GM19372 (cell line): ENCODE results near the gene KCNK3.

Source experiments
- ATAC-seq: cut with Tn5 transposase; IDR thresholded peaks from one replicate; pipeline ENCODE4 v1.9.1; 2021; ENCODE audit warnings: mild to moderate bottlenecking, low read depth, moderate library complexity; ENCODE audit not compliant: unreplicated experiment

Gene KCNK3

DNA sequence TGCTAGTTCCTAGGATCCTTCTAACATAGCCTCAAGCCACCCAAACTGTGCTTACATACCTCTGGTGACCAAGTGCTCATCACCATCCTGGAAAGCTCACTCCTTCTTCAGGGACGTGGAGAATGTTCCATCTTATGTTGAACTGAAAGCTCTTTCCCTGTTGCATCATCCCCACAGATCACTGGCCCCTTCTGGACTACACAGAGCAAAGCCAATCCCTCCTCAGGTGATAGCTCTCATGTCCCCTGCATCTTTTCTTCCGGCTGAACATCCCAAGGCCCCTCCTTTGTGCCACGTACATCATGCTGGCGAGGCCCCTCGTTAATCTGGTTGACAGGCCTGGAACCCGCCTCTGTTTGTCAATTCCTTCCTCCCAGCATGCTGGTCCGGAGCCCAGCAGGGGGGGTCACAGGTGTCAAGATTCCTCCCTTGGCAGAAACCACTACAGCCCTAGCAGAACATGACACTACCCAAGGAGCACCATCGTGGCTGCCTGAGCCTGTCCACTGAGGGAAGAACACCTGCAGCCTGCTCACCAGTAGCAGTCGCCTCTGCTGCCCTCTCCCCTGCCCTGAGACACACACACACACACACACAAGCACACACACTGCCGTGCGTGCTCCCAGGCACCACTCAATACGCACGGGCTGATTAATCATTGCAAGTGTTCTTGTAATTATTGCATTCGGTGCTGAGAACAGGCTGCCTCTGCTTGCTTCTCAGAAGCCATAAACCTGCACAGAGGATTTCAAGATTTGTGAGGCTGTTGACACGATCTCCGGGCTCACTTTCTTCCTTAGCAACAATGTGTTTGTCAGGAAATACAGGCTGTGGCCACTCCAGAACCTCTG, 6.3 kb upstream of the KCNK3 start:
- ATAC-seq, result no peak

GRCh38 chr2:26687328-26687727, 5.2 kb upstream of the KCNK3 start:
- ATAC-seq, result no peak

DNA sequence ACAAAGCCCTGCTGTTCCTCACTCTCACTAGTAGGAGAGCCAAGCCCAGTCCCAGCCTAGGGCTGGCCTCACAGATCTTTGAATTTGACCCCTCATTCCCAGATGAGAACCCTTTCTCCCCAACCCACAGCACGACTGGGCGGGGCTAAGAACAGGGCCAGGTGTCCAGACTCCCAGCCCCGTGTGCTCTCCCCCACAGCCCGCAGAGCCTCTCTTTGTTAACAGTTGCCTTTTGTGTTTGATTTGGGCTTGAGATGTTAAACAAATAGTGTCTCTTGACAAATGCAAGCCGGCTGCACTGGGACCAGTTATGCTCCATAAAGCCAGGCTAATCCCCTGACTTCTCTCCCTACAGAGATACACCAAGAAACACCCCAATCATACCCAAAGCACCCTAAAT, 4.7 kb upstream of the KCNK3 start:
- no peak for ATAC-seq

DNA sequence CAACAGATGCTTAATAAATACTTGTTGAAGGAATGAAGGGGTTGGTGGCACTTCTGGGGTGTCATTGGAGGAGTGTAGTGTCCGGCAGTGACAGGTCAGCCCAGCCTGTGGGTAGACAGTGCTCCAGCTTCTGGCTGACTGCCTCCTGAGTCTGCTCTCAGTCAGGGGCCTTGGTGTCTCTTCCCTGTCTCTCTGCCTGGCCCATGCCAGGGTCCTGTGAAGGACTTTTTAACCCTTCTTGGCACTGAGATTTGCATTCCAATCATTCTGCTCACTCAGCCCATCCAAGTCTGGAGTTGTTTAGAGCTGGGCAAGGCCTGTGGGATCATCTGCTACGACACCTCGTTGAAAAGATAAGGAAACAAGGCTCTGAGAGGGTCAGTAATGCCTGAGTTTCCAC, 1.4 kb upstream of the KCNK3 start:
- no peak for ATAC-seq

DNA sequence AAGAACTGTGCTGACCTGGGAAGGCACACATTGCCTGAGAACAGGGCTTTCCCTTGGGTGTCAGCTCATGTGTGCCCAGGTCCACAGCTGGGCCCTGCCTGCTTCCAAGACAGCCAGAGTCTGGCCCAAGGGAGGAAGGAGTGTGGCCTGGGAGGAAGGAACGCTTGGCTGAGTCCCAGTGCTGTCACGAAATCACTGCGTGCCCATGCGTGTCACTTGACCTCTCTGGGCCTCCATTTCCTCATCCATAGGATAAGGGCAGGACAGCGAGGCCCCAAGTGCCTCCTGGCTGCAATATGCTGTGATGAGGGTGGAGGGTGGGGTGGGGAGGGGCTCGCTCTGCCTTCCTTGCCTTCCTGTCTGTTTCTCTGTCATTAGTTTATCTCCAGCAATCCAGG, 642 bp upstream of the KCNK3 start:
- no peak for ATAC-seq

DNA sequence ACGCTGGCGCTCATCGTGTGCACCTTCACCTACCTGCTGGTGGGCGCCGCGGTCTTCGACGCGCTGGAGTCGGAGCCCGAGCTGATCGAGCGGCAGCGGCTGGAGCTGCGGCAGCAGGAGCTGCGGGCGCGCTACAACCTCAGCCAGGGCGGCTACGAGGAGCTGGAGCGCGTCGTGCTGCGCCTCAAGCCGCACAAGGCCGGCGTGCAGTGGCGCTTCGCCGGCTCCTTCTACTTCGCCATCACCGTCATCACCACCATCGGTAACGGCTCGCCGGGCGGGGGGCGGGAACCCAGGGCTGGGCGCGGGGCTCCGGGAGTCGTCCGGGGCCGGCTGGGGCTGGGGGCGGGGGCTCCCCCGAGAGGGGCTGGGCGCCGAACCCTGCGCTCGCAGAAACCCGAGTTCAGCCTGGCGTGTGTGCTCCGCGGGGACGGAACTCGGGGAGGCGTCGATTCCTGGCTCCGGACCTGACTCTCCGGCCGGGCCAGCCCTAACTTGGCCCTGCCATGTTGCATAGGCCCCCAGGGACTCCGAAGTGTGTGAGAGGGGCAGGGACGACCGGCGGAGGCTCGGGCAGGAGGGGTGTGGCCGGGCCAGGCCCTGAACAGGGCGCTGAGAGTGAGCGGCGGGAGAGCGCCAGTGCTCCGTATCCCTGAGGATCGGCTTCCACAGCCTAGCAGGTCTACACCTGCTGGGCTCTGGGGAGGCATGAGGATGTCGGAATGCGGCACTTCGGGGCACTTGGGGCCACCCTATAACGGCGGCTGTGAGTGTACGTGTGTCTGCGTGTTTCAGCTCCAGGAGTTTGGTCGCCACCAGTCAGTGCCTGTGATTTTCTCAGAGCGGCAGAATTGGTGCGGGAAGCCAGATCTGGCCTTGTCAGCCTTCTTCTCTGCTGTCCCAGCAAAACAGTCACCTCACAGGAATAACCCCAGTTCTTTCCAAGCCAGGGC, 651 bp downstream of the KCNK3 start:
- no peak for ATAC-seq

GRCh38 chr2:26694001-26694400, 1.5 kb downstream of the KCNK3 start:
- no peak for ATAC-seq

DNA sequence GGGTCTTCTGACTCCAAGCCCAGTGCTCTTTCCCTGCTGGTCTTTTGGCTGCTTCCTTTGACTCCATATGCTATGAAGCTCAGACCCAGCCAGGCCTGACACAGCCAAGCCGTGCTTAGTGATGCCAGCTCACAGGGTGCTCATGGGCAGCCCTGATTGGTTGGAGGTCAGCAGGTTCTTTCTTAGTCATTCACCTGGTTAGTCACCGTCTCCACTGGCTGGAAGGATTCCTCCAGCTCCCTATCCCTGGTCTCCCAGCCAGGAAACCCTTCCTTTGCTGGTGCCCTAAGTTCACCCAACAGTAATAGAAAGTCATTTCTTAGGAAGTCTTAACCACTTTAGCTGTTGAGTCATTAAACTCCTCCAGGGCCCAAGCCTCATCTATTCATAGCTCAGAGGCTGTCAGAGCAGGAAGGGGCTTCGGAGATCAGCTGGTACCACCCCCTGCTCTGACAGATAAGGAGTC, 3.9 kb downstream of the KCNK3 start:
- no peak for ATAC-seq

- no peak for ATAC-seq
Measured at GRCh38 chr2:26697425-26697824, 4.9 kb downstream of the KCNK3 start.

GRCh38 chr2:26699295-26699694, 6.8 kb downstream of the KCNK3 start:
- no peak for ATAC-seq

DNA sequence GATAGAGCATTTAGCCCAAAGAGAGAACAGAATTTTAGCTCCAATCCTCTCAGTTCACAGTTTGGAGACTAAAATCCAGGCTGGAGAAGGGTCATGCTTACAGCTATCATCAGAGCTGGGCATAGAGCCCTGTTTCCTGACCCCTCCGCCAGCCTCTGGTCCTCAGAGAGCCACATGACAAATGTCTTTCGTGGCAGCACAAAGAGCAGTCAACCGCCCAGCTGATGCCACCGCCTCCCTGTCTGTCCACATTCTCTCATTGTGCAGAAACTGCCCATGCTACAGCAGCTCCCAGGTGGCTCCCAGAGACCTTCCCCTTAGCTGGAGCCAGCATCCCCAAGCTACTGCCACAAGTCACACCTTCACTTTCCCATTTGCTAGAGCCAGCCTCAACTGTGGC, 7.6 kb downstream of the KCNK3 start:
- no peak for ATAC-seq

DNA sequence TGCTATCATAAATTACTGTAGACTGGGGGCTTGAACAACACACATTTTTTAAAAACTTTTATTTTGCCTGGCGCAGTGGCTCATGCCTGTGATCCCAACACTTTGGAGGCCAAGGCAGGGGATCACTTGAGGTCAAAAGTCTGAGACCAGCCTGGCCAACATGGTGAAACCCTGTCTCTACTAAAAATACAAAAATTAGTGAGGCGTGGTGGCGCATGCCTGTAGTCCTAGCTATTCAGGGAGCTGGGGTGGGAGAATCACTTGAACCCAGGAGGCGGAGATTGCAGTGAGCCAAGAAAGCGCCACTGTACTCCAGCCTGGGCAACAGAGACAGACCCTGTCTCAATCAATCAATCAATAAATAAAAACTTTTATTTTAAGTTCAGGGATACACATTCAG, 9.1 kb downstream of the KCNK3 start:
- ATAC-seq, result no peak

DNA sequence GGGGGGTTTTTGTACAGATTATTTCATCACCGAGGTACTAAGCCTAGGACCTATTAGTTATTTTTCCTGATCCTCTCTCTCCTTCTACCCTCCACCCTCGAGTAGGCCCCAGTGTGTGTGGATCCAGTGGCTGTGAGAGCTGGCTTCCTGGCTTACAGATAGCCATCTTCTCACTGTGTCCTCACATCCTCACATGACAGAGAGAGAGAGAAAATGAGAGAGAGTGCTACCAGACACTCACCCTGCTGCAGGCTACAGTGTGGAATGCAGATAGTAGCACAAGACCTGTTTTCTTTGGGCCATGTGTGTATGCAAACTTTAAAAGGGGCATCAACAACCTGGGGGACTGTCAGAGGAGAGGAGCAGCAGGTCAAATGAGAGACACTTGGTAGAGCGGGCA, 9.5 kb downstream of the KCNK3 start:
- no peak for ATAC-seq

- ATAC-seq, result no peak
Measured at GRCh38 chr2:26704441-26704977, 12.0 kb downstream of the KCNK3 start.

- no peak for ATAC-seq
Measured at GRCh38 chr2:26705126-26705525, 12.6 kb downstream of the KCNK3 start.

GRCh38 chr2:26706093-26706492, 13.6 kb downstream of the KCNK3 start:
- ATAC-seq, result no peak

- no peak for ATAC-seq
Measured at GRCh38 chr2:26706616-26707473, 14.3 kb downstream of the KCNK3 start.

- ATAC-seq, result no peak
Measured at GRCh38 chr2:26707747-26708146, 15.2 kb downstream of the KCNK3 start.

- no peak for ATAC-seq
Measured at GRCh38 chr2:26708457-26708856, 15.9 kb downstream of the KCNK3 start.
